GM18907 (cell line): Measurements from ENCODE around the gene UMPS.
A peak's percentile ranks its signal among the peaks of the same experiment; 100 is the strongest.

Source experiments
- ATAC-seq: cut with Tn5 transposase; IDR thresholded peaks from one replicate; pipeline ENCODE4 v1.9.1; 2021; ENCODE audit warnings: mild to moderate bottlenecking, moderate library complexity; ENCODE audit not compliant: unreplicated experiment

UMPS gene

GRCh38 chr3:124730129-124730940 lies at the start of gene UMPS:
Gene UMPS (plus strand): TSS chr3:124730452. CDS start chr3:124730472, 20 bp downstream.
- ATAC-seq = peak; percentile 96

GRCh38 chr3:124680521-124680920 lies 49.7 kb upstream of the UMPS start:
- ATAC-seq = no peak

- ATAC-seq = no peak
These were observed 48.0 kb upstream of the UMPS start for GRCh38 chr3:124682263-124682662.

GRCh38 chr3:124684459-124684858 lies 45.8 kb upstream of the UMPS start:
- ATAC-seq = no peak

GRCh38 chr3:124685067-124685466 lies 45.2 kb upstream of the UMPS start:
- ATAC-seq = no peak

- no peak for ATAC-seq
These were observed 44.8 kb upstream of the UMPS start for GRCh38 chr3:124685481-124685880.

GRCh38 chr3:124686028-124686670 lies 44.1 kb upstream of the UMPS start:
- ATAC-seq = no peak

GRCh38 chr3:124688581-124689454 lies 41.4 kb upstream of the UMPS start:
- ATAC-seq = peak; percentile 60

- ATAC-seq = no peak
These were observed 38.7 kb upstream of the UMPS start for GRCh38 chr3:124691599-124691998.

GRCh38 chr3:124694486-124694885 lies 35.8 kb upstream of the UMPS start:
- ATAC-seq = no peak

GRCh38 chr3:124695369-124695768 lies 34.9 kb upstream of the UMPS start:
- ATAC-seq = no peak

GRCh38 chr3:124696006-124696405 lies 34.2 kb upstream of the UMPS start:
- no peak for ATAC-seq

GRCh38 chr3:124697302-124697701 lies 33.0 kb upstream of the UMPS start:
- no peak for ATAC-seq

GRCh38 chr3:124698030-124698770 lies 32.1 kb upstream of the UMPS start:
- no peak for ATAC-seq

GRCh38 chr3:124699051-124699450 lies 31.2 kb upstream of the UMPS start:
- ATAC-seq = no peak

- ATAC-seq = no peak
These were observed 30.4 kb upstream of the UMPS start for GRCh38 chr3:124699686-124700396.

- ATAC-seq = no peak
These were observed 29.2 kb upstream of the UMPS start for GRCh38 chr3:124700880-124701684.

- no peak for ATAC-seq
These were observed 28.6 kb upstream of the UMPS start for GRCh38 chr3:124701687-124702086.

- no peak for ATAC-seq
These were observed 27.3 kb upstream of the UMPS start for GRCh38 chr3:124702950-124703349.
